Vagina (tissue), 2 donors: Measurements from ENCODE around the gene SIGLEC9. TPM values are rescaled to one million over a fixed set of nuclear protein-coding genes. Genes with fewer than 3 reads are reported as not detected.

Source experiments
- DNase-seq, 2 donors: peaks; one replicate each; pipeline ENCODE4 v3.0.0-alpha.2; 2017; ENCODE audit errors: extremely low spot score in 2 of 2
- H3K27ac ChIP-seq: fragments of 200-600 bp; sonication (generic); one replicate; pipeline ENCODE4 v1.5.1; 2019
- H3K27me3 ChIP-seq: fragments of 200-600 bp; sonication (generic); one replicate; pipeline ENCODE4 v1.5.1; 2019
- H3K36me3 ChIP-seq, 2 donors: fragments of 200-600 bp; sonication (generic); one replicate each; pipeline ENCODE4 v1.5.1; 2017 to 2019
- H3K4me1 ChIP-seq: fragments of 200-600 bp; sonication (generic); one replicate; pipeline ENCODE4 v1.5.1; 2019
- H3K4me3 ChIP-seq, 2 donors: fragments of 200-600 bp; sonication (generic); 1 replicate in 1 of 2; 2 replicates in 1 of 2; pipeline ENCODE4 v1.5.1; 2016 to 2019
- H3K9me3 ChIP-seq: fragments of 200-600 bp; sonication (generic); one replicate; pipeline ENCODE4 v1.5.1; 2019
- CTCF ChIP-seq, 3 experiments: fragments of 450-650 bp in 2 of 3; fragments of 200-600 bp in 1 of 3; sonication (generic) in 1 of 3; IDR thresholded peaks; one replicate each; pipeline ENCODE4 v1.5.1; 2017 to 2019; ENCODE audit warnings: antibody characterized with exemption in 3 of 3, mild to moderate bottlenecking in 2 of 3, moderate library complexity in 2 of 3
- POLR2A ChIP-seq, 2 donors: fragments of 450-650 bp; IDR thresholded peaks; one replicate each; pipeline ENCODE4 v1.6.1; 2017; ENCODE audit warnings: antibody characterized with exemption in 2 of 2, mild to moderate bottlenecking in 2 of 2, moderate library complexity in 2 of 2
- POLR2AphosphoS5 ChIP-seq, 2 donors: sonication (generic); formaldehyde crosslinking; IDR thresholded peaks; one replicate each; pipeline ENCODE4 v1.9.0; 2017; ENCODE audit warnings: antibody characterized with exemption in 2 of 2, mild to moderate bottlenecking in 2 of 2, low read depth in 1 of 2; ENCODE audit not compliant: insufficient read depth in 1 of 2
- intact Hi-C: fragments of 100-400 bp; cut with DNase I; formaldehyde crosslinking; loops from one replicate; pipeline ENCODE4 v1.15.1; 2023
- total RNA-seq: library from RNA; depleted of rRNA; stranded (reverse); fragments of >200 nt; gene quantifications from one replicate; pipeline ENCODE4 v1.2.3, GENCODE V29; 2016

The SIGLEC9 gene
- total RNA-seq, 1 donor from 2014 or later = 5.9 TPM

DNA sequence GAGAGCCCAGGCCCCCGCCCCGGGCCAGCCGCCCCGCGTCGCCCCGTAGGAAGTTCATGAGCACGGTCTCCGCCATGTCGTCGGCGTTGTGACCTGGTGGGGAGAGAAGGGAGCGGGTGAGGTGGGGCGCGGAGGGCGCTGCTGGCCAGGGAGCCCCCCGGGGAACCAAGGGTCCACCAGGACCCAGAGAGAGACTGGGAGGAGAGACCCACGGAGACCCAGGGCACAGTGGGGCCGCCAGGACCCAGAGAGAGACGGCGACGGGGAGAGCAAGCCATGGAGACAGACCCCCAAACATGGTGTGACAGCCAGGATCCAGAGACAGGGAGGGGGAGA, 25.7 kb upstream of the SIGLEC9 start:
- Histone ChIP-seq H3K27ac (no peak overlapping the region), H3K4me1 (peaks cover 4% of the 10 kb centered on the region), H3K36me3 (peaks cover 0 to 12% of the 10 kb centered on the region in 2 donors), H3K27me3 (no peaks in the 10 kb centered on the region), H3K4me3 (peak overlapping the region in 1 of 2 donors; percentile 18), H3K9me3 (no peaks in the 10 kb centered on the region)
- DNase-seq = no peak
- intact Hi-C loops = loop anchor here (10.0 kb wide), 1 partner anchor 236 kb away; no protein-coding TSS in a partner anchor
- TF ChIP-seq CTCF (IDR thresholded peaks at IDR 0.05) = no peak
- no peak for TF ChIP-seq POLR2A (IDR thresholded peaks at IDR 0.05)
- no peak for TF ChIP-seq POLR2AphosphoS5 (IDR thresholded peaks at IDR 0.05; ENCODE audit: insufficient read depth in 1 of 2, low read depth in 1 of 2)

- no peak for DNase-seq
- Histone ChIP-seq H3K36me3 (peaks cover 0 to 12% of the 10 kb centered on the region in 2 donors), H3K4me1 (peaks cover 4% of the 10 kb centered on the region), H3K4me3 (no peak overlapping the region), H3K27me3 (no peaks in the 10 kb centered on the region), H3K27ac (no peak overlapping the region), H3K9me3 (no peaks in the 10 kb centered on the region)
- TF ChIP-seq CTCF (IDR thresholded peaks at IDR 0.05) (no peak), POLR2A (IDR thresholded peaks at IDR 0.05) (no peak), POLR2AphosphoS5 (IDR thresholded peaks at IDR 0.05; ENCODE audit: insufficient read depth in 1 of 2, low read depth in 1 of 2) (no peak)
- intact Hi-C loops = no loop called here
Observed at GRCh38 chr19:51100601-51101000, 24.1 kb upstream of the SIGLEC9 start.

DNA sequence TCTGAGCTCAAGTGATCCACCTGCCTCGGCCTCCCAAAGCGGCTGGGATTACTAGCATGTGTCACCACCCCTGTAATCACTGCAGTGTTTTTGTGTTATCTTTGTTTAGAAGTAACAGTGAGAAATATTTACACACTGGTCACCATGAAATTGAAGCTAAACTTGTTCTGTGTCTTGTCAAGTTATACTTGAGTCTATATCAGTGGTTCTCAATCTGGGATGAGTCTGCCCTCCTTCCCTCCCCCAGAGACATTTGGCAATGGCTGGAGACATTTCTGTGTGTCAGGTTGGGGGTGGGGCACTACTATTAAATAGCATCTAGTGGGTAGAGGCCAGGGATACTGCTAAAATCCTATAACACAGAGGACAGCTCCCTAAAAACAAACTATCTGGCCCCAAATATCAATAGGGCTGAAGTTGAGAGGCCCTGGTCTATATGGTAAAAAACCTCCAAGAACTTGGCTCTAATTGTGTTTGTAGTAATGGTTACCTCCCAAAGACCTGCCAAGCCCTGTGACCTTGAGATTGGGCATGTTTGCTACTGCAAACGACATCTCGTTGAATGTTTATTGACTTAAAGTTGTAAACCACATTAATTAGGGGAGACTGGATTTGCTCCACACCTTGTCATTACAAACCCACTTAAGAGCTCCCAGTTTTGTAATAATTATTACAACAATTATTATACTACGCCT, 23.4 kb upstream of the SIGLEC9 start:
- intact Hi-C loops = no loop called here
- peaks cover 4% of the 10 kb centered on the region for H3K4me1 ChIP-seq
- H3K27me3 ChIP-seq = no peaks in the 10 kb centered on the region
- H3K36me3 ChIP-seq = peaks cover 0 to 12% of the 10 kb centered on the region in 2 donors
- H3K27ac ChIP-seq = no peak overlapping the region
- no peak overlapping the region for H3K4me3 ChIP-seq
- TF ChIP-seq POLR2A (IDR thresholded peaks at IDR 0.05) (no peak), CTCF (IDR thresholded peaks at IDR 0.05) (no peak)
- DNase-seq = no peak
- H3K9me3 ChIP-seq = no peaks in the 10 kb centered on the region

- H3K9me3 ChIP-seq = no peaks in the 10 kb centered on the region
- no peak overlapping the region for H3K4me3 ChIP-seq
- TF ChIP-seq POLR2A (IDR thresholded peaks at IDR 0.05) (no peak), POLR2AphosphoS5 (IDR thresholded peaks at IDR 0.05; ENCODE audit: insufficient read depth in 1 of 2, low read depth in 1 of 2) (no peak), CTCF (IDR thresholded peaks at IDR 0.05) (no peak)
- peaks cover 11% of the 10 kb centered on the region for H3K4me1 ChIP-seq
- no peaks in the 10 kb centered on the region for H3K27me3 ChIP-seq
- peaks cover 0 to 12% of the 10 kb centered on the region in 2 donors for H3K36me3 ChIP-seq
- DNase-seq = no peak
- intact Hi-C loops = no loop called here
- H3K27ac ChIP-seq = no peak overlapping the region
Observed at GRCh38 chr19:51102991-51103390, 21.7 kb upstream of the SIGLEC9 start.

- no peaks in the 10 kb centered on the region for H3K27me3 ChIP-seq
- TF ChIP-seq POLR2AphosphoS5 (IDR thresholded peaks at IDR 0.05; ENCODE audit: insufficient read depth in 1 of 2, low read depth in 1 of 2) (no peak), POLR2A (IDR thresholded peaks at IDR 0.05) (no peak), CTCF (IDR thresholded peaks at IDR 0.05) (no peak)
- H3K4me1 ChIP-seq = peaks cover 14% of the 10 kb centered on the region
- H3K27ac ChIP-seq = no peak overlapping the region
- no peak for DNase-seq
- H3K36me3 ChIP-seq = peaks cover 0 to 12% of the 10 kb centered on the region in 2 donors
- intact Hi-C loops = no loop called here
- H3K9me3 ChIP-seq = no peaks in the 10 kb centered on the region
- H3K4me3 ChIP-seq = no peak overlapping the region
Observed at GRCh38 chr19:51103926-51104341, 20.8 kb upstream of the SIGLEC9 start.
